Loucy (cell line): Measurements from ENCODE around the gene SCTR.

Experiments used
- EZH2phosphoT487 ChIP-seq: fragments of 200-600 bp; IDR thresholded peaks from 2 replicates; pipeline ENCODE4 v1.6.1; 2018; ENCODE audit warnings: antibody characterized with exemption, mild to moderate bottlenecking, moderate library complexity, borderline replicate concordance
- TF ChIP-seq, protein P1 (sequence below): fragments of 200-600 bp; sonication (generic); conservative IDR thresholded peaks from 2 replicates; pipeline ENCODE4 v1.5.1; 2014; ENCODE audit warnings: mild to moderate bottlenecking, antibody characterized with exemption, low read length

GRCh38 chr2:119477113-119477505 lies 47.2 kb downstream of the SCTR start:
- TF ChIP-seq EZH2phosphoT487, result no peak
- TF ChIP-seq, protein P1, sequence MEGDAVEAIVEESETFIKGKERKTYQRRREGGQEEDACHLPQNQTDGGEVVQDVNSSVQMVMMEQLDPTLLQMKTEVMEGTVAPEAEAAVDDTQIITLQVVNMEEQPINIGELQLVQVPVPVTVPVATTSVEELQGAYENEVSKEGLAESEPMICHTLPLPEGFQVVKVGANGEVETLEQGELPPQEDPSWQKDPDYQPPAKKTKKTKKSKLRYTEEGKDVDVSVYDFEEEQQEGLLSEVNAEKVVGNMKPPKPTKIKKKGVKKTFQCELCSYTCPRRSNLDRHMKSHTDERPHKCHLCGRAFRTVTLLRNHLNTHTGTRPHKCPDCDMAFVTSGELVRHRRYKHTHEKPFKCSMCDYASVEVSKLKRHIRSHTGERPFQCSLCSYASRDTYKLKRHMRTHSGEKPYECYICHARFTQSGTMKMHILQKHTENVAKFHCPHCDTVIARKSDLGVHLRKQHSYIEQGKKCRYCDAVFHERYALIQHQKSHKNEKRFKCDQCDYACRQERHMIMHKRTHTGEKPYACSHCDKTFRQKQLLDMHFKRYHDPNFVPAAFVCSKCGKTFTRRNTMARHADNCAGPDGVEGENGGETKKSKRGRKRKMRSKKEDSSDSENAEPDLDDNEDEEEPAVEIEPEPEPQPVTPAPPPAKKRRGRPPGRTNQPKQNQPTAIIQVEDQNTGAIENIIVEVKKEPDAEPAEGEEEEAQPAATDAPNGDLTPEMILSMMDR, result no peak
